Hair follicular keratinocyte (primary cell): ENCODE results near the gene LMLN. TPM values are rescaled to one million over a fixed set of nuclear protein-coding genes. Genes with fewer than 3 reads are reported as not detected.

ENCODE experiments used
- total RNA-seq: library from RNA; depleted of rRNA; stranded (reverse); fragments of >200 nt; gene quantifications from 2 replicates; pipeline ENCODE4 v1.2.3, GENCODE V29; 2015

Gene LMLN
- 1.9 and 4.1 TPM in 2 replicates for total RNA-seq

GRCh38 chr3:197959891-197960693 lies at the start of gene LMLN:
LMLN (plus strand) TSS chr3:197960217; CDS start chr3:197960246, 29 bp downstream.

DNA sequence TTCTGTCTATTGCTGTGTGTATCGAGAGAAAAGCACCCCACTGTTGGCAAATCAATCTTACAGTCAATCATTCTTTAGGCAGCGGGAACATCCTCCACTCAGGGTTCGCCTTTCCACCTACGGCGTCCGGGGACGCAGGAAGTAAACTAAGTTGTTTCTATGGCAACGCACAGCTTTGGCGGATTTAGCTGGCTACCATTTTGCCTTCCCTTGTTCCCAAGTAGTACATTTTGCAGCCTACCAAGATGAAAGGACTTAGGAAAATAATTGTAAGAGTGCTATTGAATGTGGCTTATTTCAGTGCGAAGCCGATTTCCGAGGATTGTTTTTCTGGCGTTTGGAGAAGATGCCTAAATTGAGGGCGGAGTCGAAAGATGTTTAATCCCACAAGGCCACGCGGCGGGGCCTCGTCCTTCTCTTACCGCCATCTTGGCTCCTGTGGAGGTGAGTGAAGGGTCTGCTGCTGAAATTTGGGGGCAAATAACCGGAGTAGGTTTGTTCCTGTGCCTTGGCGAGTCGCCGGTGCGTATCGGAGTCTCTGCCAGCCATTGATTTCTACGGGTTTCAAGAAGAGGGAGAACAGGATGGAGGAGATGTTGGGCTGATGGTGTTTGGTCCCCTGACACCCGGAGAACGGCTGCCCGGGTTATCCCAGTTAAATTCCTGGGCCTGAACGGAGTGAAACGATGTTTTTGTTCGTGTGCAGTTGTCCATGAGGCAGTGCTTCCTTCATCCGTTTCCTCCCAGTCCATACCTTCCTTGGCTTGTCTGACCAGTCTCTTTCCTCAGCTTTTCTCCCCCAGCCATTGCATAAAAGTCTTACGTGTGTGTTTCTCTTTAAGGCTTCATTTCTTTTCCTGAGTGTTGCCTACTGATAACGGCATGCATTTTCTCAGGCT lies 10.0 kb upstream of the LMLN start, which contains the start of gene RPL35A:
TSS of gene RPL35A (plus strand) at position 413 of the 899 bp plus-strand sequence. CDS start 778 bp downstream, outside the sequence.

Other genes with a start within 250 kb of the LMLN start
- 24.8 and 25.3 TPM in 2 replicates for gene RUBCN, start 223.3 kb upstream of the LMLN start, total RNA-seq
- 26.2 and 30.8 TPM in 2 replicates for gene FYTTD1, start 210.3 kb upstream of the LMLN start, total RNA-seq
- gene LRCH3, start 169.0 kb upstream of the LMLN start, total RNA-seq: 13.6 and 19.1 TPM in 2 replicates
- gene RPL35A, start 10.0 kb upstream of the LMLN start, total RNA-seq: 890 and 970 TPM in 2 replicates